ENCODE data around the gene ZNF594. TPM values are rescaled to one million over a fixed set of nuclear protein-coding genes. Genes with fewer than 3 reads are reported as not detected.
"Not testable (repeated sequence)": the region's sequence is repeated elsewhere in the genome, so short reads cannot be mapped to it uniquely, and the experiment has no call there.

The ZNF594 gene
- total RNA-seq, 1 donor from 2014 or later, result 11.6 TPM

DNA sequence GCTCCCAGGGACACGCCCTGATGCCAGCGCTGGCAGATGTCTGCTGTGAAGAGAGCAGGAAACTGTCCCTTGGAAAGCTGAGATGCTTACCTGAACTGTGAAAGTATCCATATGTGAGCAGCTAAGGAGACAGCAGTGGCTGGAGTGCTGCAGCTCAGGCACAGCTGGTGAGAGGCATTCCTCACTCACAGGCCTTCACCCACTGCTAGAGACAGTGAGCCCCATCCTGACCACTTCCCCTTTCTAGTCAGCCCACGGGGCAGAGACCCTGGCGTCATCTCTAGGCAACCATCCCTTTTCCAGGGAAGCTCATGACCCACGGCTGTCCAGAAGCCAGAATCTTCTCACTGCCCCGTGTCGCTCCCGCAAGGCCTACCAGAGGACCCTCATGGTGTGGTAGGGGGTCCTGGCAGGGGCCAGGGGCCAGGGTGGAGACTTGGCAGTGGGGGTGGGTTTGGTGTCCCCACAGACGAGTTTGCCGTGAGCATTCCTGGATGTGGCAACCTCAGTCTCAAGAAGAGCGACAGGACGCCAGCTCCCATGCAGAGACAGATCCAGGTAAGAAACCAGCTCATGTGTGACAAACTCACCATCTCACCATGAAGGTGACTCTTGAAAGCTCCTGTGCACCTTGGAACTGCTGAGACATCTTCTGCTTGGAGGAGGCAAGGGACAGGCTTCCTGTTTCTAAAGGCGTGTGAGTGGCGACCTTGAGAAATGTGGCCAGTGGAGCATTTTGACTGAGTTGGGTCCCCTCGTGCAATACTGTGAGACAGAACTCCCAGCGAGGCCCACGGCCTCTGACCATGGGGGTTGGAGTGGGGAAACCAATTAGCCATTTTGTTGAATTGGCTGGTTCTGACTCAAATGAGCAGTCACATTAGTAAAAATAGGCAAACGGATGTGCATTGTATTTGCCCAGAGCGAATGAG, 43.2 kb upstream of the ZNF594 start, which contains the start of gene SCIMP:
Gene SCIMP, minus strand, starts transcription at position 216 of the 932 bp plus-strand sequence. Its CDS starts 105 bp downstream, at position 111.
- peaks cover 6% of the 10 kb centered on the region for H3K36me3 Mint-ChIP-seq (ENCODE audit: low read depth, unreplicated experiment)
- no peaks in the 10 kb centered on the region for H3K27me3 Mint-ChIP-seq (ENCODE audit: unreplicated experiment)
- no peak for DNase-seq (ENCODE audit: low spot score)
- H3K4me3 Mint-ChIP-seq (ENCODE audit: unreplicated experiment), result peak within 1 kb of the TSS; percentile 63
- H3K4me1 Mint-ChIP-seq (ENCODE audit: unreplicated experiment), result peaks cover 2% of the 10 kb centered on the region
- no peak within 1 kb of the TSS for H3K27ac Mint-ChIP-seq (ENCODE audit: unreplicated experiment)
- H3K9me3 Mint-ChIP-seq (ENCODE audit: unreplicated experiment), result no peaks in the 10 kb centered on the region
- TF ChIP-seq, protein P1, sequence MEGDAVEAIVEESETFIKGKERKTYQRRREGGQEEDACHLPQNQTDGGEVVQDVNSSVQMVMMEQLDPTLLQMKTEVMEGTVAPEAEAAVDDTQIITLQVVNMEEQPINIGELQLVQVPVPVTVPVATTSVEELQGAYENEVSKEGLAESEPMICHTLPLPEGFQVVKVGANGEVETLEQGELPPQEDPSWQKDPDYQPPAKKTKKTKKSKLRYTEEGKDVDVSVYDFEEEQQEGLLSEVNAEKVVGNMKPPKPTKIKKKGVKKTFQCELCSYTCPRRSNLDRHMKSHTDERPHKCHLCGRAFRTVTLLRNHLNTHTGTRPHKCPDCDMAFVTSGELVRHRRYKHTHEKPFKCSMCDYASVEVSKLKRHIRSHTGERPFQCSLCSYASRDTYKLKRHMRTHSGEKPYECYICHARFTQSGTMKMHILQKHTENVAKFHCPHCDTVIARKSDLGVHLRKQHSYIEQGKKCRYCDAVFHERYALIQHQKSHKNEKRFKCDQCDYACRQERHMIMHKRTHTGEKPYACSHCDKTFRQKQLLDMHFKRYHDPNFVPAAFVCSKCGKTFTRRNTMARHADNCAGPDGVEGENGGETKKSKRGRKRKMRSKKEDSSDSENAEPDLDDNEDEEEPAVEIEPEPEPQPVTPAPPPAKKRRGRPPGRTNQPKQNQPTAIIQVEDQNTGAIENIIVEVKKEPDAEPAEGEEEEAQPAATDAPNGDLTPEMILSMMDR (IDR thresholded peaks at IDR 0.05; ENCODE audit: unreplicated experiment), result no peak

DNA sequence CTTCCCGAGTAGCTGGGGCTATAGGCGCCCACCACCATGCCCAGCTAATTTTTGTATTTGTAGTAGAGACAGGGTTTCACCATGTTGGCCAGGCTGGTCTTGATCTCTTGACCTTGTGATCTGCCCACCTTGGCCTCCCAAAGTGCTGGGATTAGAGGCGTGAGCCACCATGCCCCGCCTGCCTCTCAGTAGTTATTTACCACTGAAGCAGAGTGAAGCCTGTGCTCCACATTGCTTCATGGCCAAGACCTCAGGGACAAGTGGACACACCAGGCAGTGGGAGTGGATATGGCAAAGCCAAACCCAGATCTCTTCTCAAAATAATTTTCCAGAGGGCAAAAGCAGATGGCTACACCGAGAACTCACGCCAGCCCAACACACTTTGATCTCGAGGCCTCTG, 41.8 kb upstream of the ZNF594 start:
- H3K4me1 Mint-ChIP-seq (ENCODE audit: unreplicated experiment); H3K27ac Mint-ChIP-seq (ENCODE audit: unreplicated experiment): not testable (repeated sequence)

DNA sequence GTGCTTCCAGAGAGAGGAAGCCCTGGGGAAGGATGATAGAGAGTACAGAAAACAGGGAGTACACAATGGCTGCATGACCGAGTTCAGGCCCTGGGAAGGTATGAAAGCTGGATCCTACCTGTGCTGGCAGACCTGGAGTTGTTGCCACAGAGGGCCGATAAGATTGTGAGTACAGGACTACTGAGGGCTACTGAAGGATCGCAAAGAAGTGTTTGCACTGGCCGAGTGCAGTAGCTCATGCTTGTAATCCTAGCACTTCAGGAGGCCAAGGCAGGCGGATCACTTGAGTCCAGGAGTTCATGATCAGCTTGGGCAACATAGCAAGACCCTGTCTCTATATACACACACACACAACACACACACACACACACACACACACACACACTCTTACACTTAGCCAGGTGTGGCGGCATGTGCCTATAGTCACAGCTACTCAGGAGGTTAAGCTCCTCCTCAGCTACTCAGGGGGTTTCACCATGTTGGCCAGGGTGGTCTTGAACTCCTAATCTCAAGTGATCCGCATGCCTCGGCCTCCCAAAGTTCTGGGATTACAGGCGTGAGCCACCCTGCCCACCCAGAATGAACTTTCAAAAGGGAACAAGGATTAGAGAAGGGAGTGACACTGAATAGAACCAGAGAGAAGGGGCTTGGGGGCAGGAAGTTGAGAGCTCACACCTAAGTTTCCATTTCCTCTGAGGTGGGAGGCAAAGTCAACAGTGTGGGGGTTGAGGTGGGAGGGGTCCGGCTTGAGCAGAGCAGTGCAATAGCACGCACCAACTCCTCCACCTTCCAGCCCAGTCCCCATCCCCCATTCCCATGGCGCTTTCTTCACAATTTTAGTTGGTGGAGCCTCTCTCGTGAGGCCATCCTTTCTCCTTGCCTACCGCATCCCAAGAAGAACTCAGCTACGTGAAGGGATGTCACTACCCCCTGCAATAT, 35.5 kb upstream of the ZNF594 start:
- peaks cover 18% of the 10 kb centered on the region for H3K4me1 Mint-ChIP-seq (ENCODE audit: unreplicated experiment)
- peaks cover 5% of the 10 kb centered on the region for H3K36me3 Mint-ChIP-seq (ENCODE audit: low read depth, unreplicated experiment)
- H3K9me3 Mint-ChIP-seq (ENCODE audit: unreplicated experiment), result no peaks in the 10 kb centered on the region
- no peak overlapping the region for H3K4me3 Mint-ChIP-seq (ENCODE audit: unreplicated experiment)
- peaks cover 6% of the 10 kb centered on the region for H3K27me3 Mint-ChIP-seq (ENCODE audit: unreplicated experiment)
- TF ChIP-seq, protein P1 (IDR thresholded peaks at IDR 0.05; ENCODE audit: unreplicated experiment), result no peak
- no peak for DNase-seq (ENCODE audit: low spot score)
- no peak overlapping the region for H3K27ac Mint-ChIP-seq (ENCODE audit: unreplicated experiment)

More for the DNA sequence above, 41.8 kb upstream of the ZNF594 start:
- not testable (repeated sequence) for H3K27me3 Mint-ChIP-seq (ENCODE audit: unreplicated experiment); H3K36me3 Mint-ChIP-seq (ENCODE audit: low read depth, unreplicated experiment); H3K9me3 Mint-ChIP-seq (ENCODE audit: unreplicated experiment); DNase-seq (ENCODE audit: low spot score)
- peak overlapping the region; percentile 63 for H3K4me3 Mint-ChIP-seq (ENCODE audit: unreplicated experiment)

DNA sequence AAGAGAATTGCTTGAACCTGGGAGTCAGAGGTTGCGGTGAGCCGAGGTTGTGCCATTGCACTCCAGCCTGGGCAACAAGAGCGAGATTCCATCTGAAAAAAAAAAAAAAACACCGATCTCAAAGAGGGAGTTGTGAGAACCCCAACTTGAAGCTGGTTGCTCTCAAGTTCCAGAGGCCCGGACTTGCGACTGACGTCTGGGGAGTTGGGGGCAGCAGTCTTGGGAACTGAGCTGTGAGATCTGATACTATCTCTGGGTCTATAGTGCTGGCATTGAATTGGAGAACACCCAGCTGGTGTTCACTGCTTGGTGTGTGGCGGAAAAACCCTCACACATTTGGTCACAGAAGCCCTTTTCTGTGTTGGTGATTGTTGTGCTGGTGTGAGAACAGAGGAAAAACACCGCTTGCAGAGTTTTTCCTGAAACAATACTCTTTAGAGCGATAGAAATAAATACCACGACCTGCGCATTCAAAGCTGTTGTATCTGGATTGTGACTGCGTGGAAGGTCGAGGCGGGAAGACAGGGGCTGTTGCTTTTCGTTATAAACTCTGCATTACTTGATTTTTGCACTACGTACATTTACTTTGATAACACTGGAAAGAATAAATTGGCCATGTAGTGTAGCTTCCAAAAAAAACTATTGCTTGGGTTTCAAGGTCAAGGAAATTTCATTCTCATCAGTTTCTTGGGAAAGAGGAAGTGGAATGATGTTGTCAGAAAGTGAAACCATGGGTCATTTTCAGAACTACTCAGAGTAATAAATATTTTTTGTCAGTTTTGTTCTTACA, 34.2 kb upstream of the ZNF594 start:
- H3K4me3 Mint-ChIP-seq (ENCODE audit: unreplicated experiment), result no peak overlapping the region
- no peaks in the 10 kb centered on the region for H3K9me3 Mint-ChIP-seq (ENCODE audit: unreplicated experiment)
- H3K36me3 Mint-ChIP-seq (ENCODE audit: low read depth, unreplicated experiment), result peaks cover 5% of the 10 kb centered on the region
- H3K27ac Mint-ChIP-seq (ENCODE audit: unreplicated experiment), result peak overlapping the region; percentile 54
- TF ChIP-seq, protein P1 (IDR thresholded peaks at IDR 0.05; ENCODE audit: unreplicated experiment), result no peak
- no peak for DNase-seq (ENCODE audit: low spot score)
- H3K27me3 Mint-ChIP-seq (ENCODE audit: unreplicated experiment), result peaks cover 6% of the 10 kb centered on the region
- peaks cover 21% of the 10 kb centered on the region for H3K4me1 Mint-ChIP-seq (ENCODE audit: unreplicated experiment)

DNA sequence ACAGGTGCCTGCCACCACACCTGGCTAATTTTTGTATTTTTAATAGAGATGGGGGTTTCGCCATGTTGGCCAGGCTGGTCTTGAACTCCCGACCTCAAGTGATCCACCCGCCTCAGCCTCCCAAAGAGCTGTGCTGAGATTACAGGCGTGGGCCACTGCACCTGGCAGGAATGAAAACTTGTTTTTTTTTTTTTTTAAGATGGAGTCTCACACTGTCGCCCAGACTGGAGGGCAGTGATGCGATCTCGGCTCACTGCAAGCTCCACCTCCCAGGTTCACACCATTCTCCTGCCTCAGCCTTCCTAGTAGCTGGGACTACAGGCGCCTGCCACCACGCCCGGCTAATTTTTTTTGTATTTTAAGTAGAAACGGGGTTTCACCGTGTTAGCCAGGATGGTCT, 30.2 kb upstream of the ZNF594 start:
- H3K4me1 Mint-ChIP-seq (ENCODE audit: unreplicated experiment), result peaks cover 13% of the 10 kb centered on the region
- not testable (repeated sequence) for H3K27me3 Mint-ChIP-seq (ENCODE audit: unreplicated experiment); H3K36me3 Mint-ChIP-seq (ENCODE audit: low read depth, unreplicated experiment); H3K27ac Mint-ChIP-seq (ENCODE audit: unreplicated experiment); DNase-seq (ENCODE audit: low spot score); H3K4me3 Mint-ChIP-seq (ENCODE audit: unreplicated experiment); H3K9me3 Mint-ChIP-seq (ENCODE audit: unreplicated experiment)

Measured in endothelial cell (in vitro differentiated cells).